ENCODE results near the gene SMIM26.
"Not testable (repeated sequence)": the region's sequence is repeated elsewhere in the genome, so short reads cannot be mapped to it uniquely, and the experiment has no call there.

SMIM26 gene

GRCh38 chr20:18566892-18567738 lies at the start of gene SMIM26:
Gene SMIM26 (plus strand): TSS chr20:18567432. CDS start chr20:18567479, 47 bp downstream.
- in situ Hi-C loops (cut with HindIII; ENCODE audit: low pct_unique_long_range_greater_than_20kb, low sequenced_read_pairs), result no loop called here
- no peak for TF ChIP-seq JUND (IDR thresholded peaks at IDR 0.05; ENCODE audit: low read depth)
- DNase-seq (ENCODE audit: low read depth in 1 of 2, low spot score in 1 of 2), result peak; percentile 86 to 97

DNA sequence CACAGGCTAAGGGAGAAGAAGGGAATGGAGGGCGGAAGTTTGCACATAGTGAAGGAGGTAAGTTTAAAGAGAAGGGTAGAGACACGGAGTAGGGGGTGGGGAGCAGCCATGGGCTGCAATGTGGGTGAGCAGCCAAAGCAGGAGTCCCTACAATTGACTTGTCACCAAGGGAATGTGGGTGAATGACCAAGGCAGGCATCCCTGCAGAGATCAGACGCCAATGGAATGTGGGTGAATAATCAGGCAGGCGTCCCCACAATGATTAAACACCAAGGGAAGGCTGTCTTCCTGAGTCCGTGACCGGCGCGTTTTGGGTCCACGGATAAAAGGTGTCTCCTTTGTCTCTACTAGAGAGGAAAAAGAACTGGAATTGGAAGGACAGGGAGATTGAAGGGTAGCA lies 45.2 kb upstream of the SMIM26 start:
- DNase-seq (ENCODE audit: low read depth in 1 of 2, low spot score in 1 of 2); in situ Hi-C loops (cut with HindIII; ENCODE audit: low pct_unique_long_range_greater_than_20kb, low sequenced_read_pairs): not testable (repeated sequence)

DNA sequence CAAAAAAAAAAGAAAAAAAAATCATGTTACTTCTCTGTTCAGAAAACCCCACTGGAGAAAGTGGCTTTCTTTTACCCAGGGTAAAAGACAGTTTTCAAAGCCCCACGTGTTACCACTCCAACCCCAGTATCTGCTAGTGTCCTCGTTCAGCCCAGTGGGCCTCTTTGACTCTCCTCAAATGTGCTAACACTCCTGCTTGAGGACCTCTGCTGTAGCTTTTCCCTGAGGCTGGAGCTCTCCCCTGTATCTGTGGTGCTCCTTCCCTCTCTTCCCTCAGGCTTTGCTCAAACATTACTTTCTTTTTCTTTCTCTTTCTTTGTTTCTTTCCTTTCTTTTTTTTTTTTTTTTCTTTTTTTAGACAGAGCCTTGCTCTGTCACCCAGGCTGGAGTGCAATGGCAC lies 44.2 kb upstream of the SMIM26 start:
- no peak for DNase-seq (ENCODE audit: low read depth in 1 of 2, low spot score in 1 of 2)
- in situ Hi-C loops (cut with HindIII; ENCODE audit: low pct_unique_long_range_greater_than_20kb, low sequenced_read_pairs), result no loop called here
- no peak for TF ChIP-seq JUND (IDR thresholded peaks at IDR 0.05; ENCODE audit: low read depth)

DNA sequence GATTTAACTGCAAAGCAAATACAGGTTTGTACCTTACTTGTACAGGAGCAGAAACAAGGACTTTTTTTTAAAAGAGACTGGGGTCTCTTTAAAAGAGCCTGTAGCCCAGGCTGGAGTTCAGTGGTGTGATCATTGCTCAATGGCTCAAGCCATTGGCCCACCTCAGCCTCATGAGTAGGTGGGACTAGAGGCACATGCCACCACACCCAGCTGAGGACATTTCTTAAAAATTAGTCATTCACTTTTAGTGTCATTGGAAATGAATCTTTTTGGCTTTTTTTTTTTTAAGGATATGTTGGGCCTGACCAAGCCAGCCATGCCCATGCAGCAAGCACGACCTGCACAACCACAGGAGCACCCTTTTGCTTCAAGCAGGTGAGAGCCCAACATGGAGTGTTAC lies 42.6 kb upstream of the SMIM26 start:
- in situ Hi-C loops (cut with HindIII; ENCODE audit: low pct_unique_long_range_greater_than_20kb, low sequenced_read_pairs), result no loop called here
- no peak for DNase-seq (ENCODE audit: low read depth in 1 of 2, low spot score in 1 of 2)
- TF ChIP-seq JUND (IDR thresholded peaks at IDR 0.05; ENCODE audit: low read depth), result no peak

DNA sequence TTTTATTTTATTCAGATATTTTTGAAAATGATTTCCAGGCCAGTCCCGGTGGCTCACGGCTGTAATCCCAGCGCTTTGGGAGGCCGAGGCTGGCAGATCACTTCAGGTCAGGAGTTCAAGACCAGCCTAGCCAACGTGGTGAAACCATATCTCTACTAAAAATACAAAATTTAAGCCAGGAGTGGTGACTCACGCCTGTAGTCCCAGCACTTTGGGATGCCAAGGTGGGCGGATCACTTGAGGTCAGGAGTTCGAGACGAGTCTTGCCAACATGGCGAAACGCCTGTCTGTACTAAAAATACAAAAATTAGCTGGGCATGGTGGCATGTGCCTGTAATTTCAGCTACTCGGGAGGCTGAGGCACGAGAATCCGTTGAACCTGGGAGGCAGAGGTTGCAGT lies 40.5 kb upstream of the SMIM26 start:
- DNase-seq (ENCODE audit: low read depth in 1 of 2, low spot score in 1 of 2); in situ Hi-C loops (cut with HindIII; ENCODE audit: low pct_unique_long_range_greater_than_20kb, low sequenced_read_pairs): not testable (repeated sequence)

- TF ChIP-seq JUND (IDR thresholded peaks at IDR 0.05; ENCODE audit: low read depth), result no peak
- in situ Hi-C loops (cut with HindIII; ENCODE audit: low pct_unique_long_range_greater_than_20kb, low sequenced_read_pairs), result no loop called here
- no peak for DNase-seq (ENCODE audit: low read depth in 1 of 2, low spot score in 1 of 2)
Measured at GRCh38 chr20:18527339-18527738, 39.9 kb upstream of the SMIM26 start.

GRCh38 chr20:18527836-18528235 lies 39.4 kb upstream of the SMIM26 start:
- TF ChIP-seq JUND (IDR thresholded peaks at IDR 0.05; ENCODE audit: low read depth), result no peak
- DNase-seq (ENCODE audit: low read depth in 1 of 2, low spot score in 1 of 2), result no peak
- in situ Hi-C loops (cut with HindIII; ENCODE audit: low pct_unique_long_range_greater_than_20kb, low sequenced_read_pairs), result no loop called here

DNA sequence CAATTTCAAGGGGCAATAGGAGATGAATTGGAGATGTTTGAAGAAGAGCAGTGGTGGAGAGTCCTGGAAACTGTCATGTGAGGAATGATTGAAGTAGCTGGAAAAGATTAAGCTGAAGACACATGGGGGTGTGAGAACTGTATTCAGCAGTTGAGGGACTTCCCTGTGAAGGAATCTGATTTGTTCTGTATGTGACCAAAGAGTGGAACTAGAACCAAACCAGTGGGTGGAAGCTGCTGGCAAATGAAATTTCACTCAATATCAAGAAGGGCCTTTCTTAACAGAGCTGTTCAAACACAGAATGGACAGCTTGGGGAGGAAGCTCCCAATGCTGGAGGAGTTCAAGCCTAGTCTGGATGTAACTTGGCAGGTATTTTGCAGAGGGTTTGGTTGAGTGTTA lies 38.2 kb upstream of the SMIM26 start:
- no peak for DNase-seq (ENCODE audit: low read depth in 1 of 2, low spot score in 1 of 2)
- no peak for TF ChIP-seq JUND (IDR thresholded peaks at IDR 0.05; ENCODE audit: low read depth)
- in situ Hi-C loops (cut with HindIII; ENCODE audit: low pct_unique_long_range_greater_than_20kb, low sequenced_read_pairs), result no loop called here

- in situ Hi-C loops (cut with HindIII; ENCODE audit: low pct_unique_long_range_greater_than_20kb, low sequenced_read_pairs), result no loop called here
- no peak for TF ChIP-seq JUND (IDR thresholded peaks at IDR 0.05; ENCODE audit: low read depth)
- DNase-seq (ENCODE audit: low read depth in 1 of 2, low spot score in 1 of 2), result no peak
Measured at GRCh38 chr20:18532626-18533025, 34.6 kb upstream of the SMIM26 start.

- in situ Hi-C loops (cut with HindIII; ENCODE audit: low pct_unique_long_range_greater_than_20kb, low sequenced_read_pairs), result no loop called here
- no peak for TF ChIP-seq JUND (IDR thresholded peaks at IDR 0.05; ENCODE audit: low read depth)
- no peak for DNase-seq (ENCODE audit: low read depth in 1 of 2, low spot score in 1 of 2)
Measured at GRCh38 chr20:18533491-18533890, 33.7 kb upstream of the SMIM26 start.

- no peak for TF ChIP-seq JUND (IDR thresholded peaks at IDR 0.05; ENCODE audit: low read depth)
- no peak for DNase-seq (ENCODE audit: low read depth in 1 of 2, low spot score in 1 of 2)
- in situ Hi-C loops (cut with HindIII; ENCODE audit: low pct_unique_long_range_greater_than_20kb, low sequenced_read_pairs), result no loop called here
Measured at GRCh38 chr20:18533978-18534644, 33.1 kb upstream of the SMIM26 start.

- TF ChIP-seq JUND (IDR thresholded peaks at IDR 0.05; ENCODE audit: low read depth), result no peak
- in situ Hi-C loops (cut with HindIII; ENCODE audit: low pct_unique_long_range_greater_than_20kb, low sequenced_read_pairs), result no loop called here
- DNase-seq (ENCODE audit: low read depth in 1 of 2, low spot score in 1 of 2), result no peak
Measured at GRCh38 chr20:18537651-18538050, 29.6 kb upstream of the SMIM26 start.

GRCh38 chr20:18541741-18542140 lies 25.5 kb upstream of the SMIM26 start:
- in situ Hi-C loops (cut with HindIII; ENCODE audit: low pct_unique_long_range_greater_than_20kb, low sequenced_read_pairs), result no loop called here
- no peak for TF ChIP-seq JUND (IDR thresholded peaks at IDR 0.05; ENCODE audit: low read depth)
- no peak for DNase-seq (ENCODE audit: low read depth in 1 of 2, low spot score in 1 of 2)

Measured in T47D (cell line).